Gastrocnemius medialis (tissue), 4 donors: ENCODE measurements around the gene NRG3. TPM values are rescaled to one million over a fixed set of nuclear protein-coding genes. Genes with fewer than 3 reads are reported as not detected.

Experiments used
- ATAC-seq, 2 donors: fragments of 150-250 bp; one replicate each; pipeline ENCODE4 v1.9.1; 2016
- DNase-seq, 2 donors: peaks; one replicate each; pipeline ENCODE4 v3.0.0-alpha.2; 2019
- H3K27ac ChIP-seq, 4 donors: fragments of 200-600 bp; sonication (generic); 1 replicate in 1 of 4; 2 replicates in 3 of 4; pipeline ENCODE4 v1.5.1; 2016 to 2018; ENCODE audit warnings: mild to moderate bottlenecking in 2 of 4, moderate library complexity in 1 of 4
- H3K27me3 ChIP-seq, 3 donors: fragments of 200-600 bp; sonication (generic) in 2 of 3; 1 replicate in 1 of 3; 2 replicates in 2 of 3; pipeline versions ENCODE4 v1.5.1 to v1.6.0; 2016 to 2019; ENCODE audit warnings: mild to moderate bottlenecking in 1 of 3, moderate library complexity in 1 of 3
- H3K36me3 ChIP-seq, 2 donors: fragments of 200-600 bp; sonication (generic) in 1 of 2; one replicate each; pipeline ENCODE4 v1.5.1; 2017 to 2018
- H3K4me1 ChIP-seq, 2 donors: fragments of 200-600 bp; sonication (generic) in 1 of 2; one replicate each; pipeline ENCODE4 v1.5.1; 2016 to 2017; ENCODE audit warnings: mild to moderate bottlenecking in 2 of 2
- H3K4me3 ChIP-seq, 4 donors: fragments of 200-600 bp; sonication (generic) in 3 of 4; 1 replicate in 1 of 4; 2 replicates in 3 of 4; pipeline ENCODE4 v1.5.1; 2016 to 2019; ENCODE audit warnings: mild to moderate bottlenecking in 2 of 4
- H3K9me3 ChIP-seq, 3 donors: fragments of 200-600 bp; sonication (generic) in 2 of 3; 1 replicate in 1 of 3; 2 replicates in 2 of 3; pipeline ENCODE4 v1.5.1; 2016 to 2019
- CTCF ChIP-seq, 5 experiments: fragments of 450-650 bp in 3 of 5; fragments of 200-600 bp in 2 of 5; sonication (generic) in 2 of 5; IDR thresholded peaks in 4 of 5; conservative IDR thresholded peaks in 1 of 5; 1 replicate in 4 of 5; 2 replicates in 1 of 5; pipeline ENCODE4 v1.5.1; 2016 to 2019; ENCODE audit warnings: antibody characterized with exemption in 5 of 5, mild to moderate bottlenecking in 3 of 5, moderate library complexity in 3 of 5
- POLR2A ChIP-seq, 2 donors: fragments of 450-650 bp; IDR thresholded peaks; one replicate each; pipeline ENCODE4 v1.6.1; 2017; ENCODE audit warnings: antibody characterized with exemption in 2 of 2, mild to moderate bottlenecking in 2 of 2, moderate library complexity in 2 of 2
- in situ Hi-C, 4 donors: fragments of 200-750 bp; cut with MboI; loops; one replicate each; pipeline versions ENCODE4 v1.15.0 to v1.8.0; 2017; ENCODE audit warnings: low sequenced_read_pairs in 4 of 4
- intact Hi-C: fragments of 100-400 bp; cut with DNase I; formaldehyde crosslinking; loops from one replicate; pipeline ENCODE4 v1.15.1; 2023; ENCODE audit warnings: low total_unique reads
- total RNA-seq, 4 donors: library from RNA; depleted of rRNA; stranded (reverse); fragments of >200 nt; gene quantifications; one replicate each; pipeline versions ENCODE4 v1.1.0 to v1.2.3, GENCODE V29; 2016

NRG3 gene
- total RNA-seq, 4 donors from 2014 or later: not detected

- in situ Hi-C loops: no loop called here
- DNase-seq (no peak), ATAC-seq (no peak)
- Histone ChIP-seq H3K9me3 (no peaks in the 10 kb centered on the region), H3K4me1 (no peaks in the 10 kb centered on the region), H3K36me3 (no peaks in the 10 kb centered on the region), H3K27ac (no peak overlapping the region), H3K27me3 (no peaks in the 10 kb centered on the region), H3K4me3 (no peak overlapping the region)
- TF ChIP-seq CTCF (IDR thresholded peaks at IDR 0.05 in 4 of 5, conservative IDR thresholded peaks at IDR 0.05 in 1 of 5) (no peak), POLR2A (IDR thresholded peaks at IDR 0.05) (no peak)
- intact Hi-C loops: no loop called here
Measured at GRCh38 chr10:82394987-82395386, 520.0 kb downstream of the NRG3 start.

- ATAC-seq (no peak), DNase-seq (no peak)
- in situ Hi-C loops (no loop called here), intact Hi-C loops (no loop called here)
- TF ChIP-seq CTCF (IDR thresholded peaks at IDR 0.05 in 4 of 5, conservative IDR thresholded peaks at IDR 0.05 in 1 of 5) (no peak), POLR2A (IDR thresholded peaks at IDR 0.05) (no peak)
- no peak overlapping the region for H3K4me3 ChIP-seq
- no peaks in the 10 kb centered on the region for H3K9me3 ChIP-seq
- H3K36me3 ChIP-seq: no peaks in the 10 kb centered on the region
- no peak overlapping the region for H3K27ac ChIP-seq
- H3K27me3 ChIP-seq: no peaks in the 10 kb centered on the region
- H3K4me1 ChIP-seq: no peaks in the 10 kb centered on the region
Measured at GRCh38 chr10:82396886-82397285, 521.9 kb downstream of the NRG3 start.

- no peak for DNase-seq
Measured at GRCh38 chr10:82397854-82398253, 522.9 kb downstream of the NRG3 start.

GRCh38 chr10:82399850-82400249 is 524.9 kb downstream of the NRG3 start:
- DNase-seq: no peak
- no peak overlapping the region for H3K27ac ChIP-seq
- H3K36me3 ChIP-seq: no peaks in the 10 kb centered on the region
- no peak for ATAC-seq
- no peak overlapping the region for H3K4me3 ChIP-seq
- intact Hi-C loops (no loop called here), in situ Hi-C loops (no loop called here)
- no peaks in the 10 kb centered on the region for H3K4me1 ChIP-seq
- H3K27me3 ChIP-seq: no peaks in the 10 kb centered on the region
- no peak for TF ChIP-seq POLR2A (IDR thresholded peaks at IDR 0.05)
- no peak for TF ChIP-seq CTCF (IDR thresholded peaks at IDR 0.05 in 4 of 5, conservative IDR thresholded peaks at IDR 0.05 in 1 of 5)
- no peaks in the 10 kb centered on the region for H3K9me3 ChIP-seq

More at GRCh38 chr10:82397854-82398253, 522.9 kb downstream of the NRG3 start:
- H3K4me1 ChIP-seq: no peaks in the 10 kb centered on the region
- ATAC-seq: no peak
- H3K27ac ChIP-seq: no peak overlapping the region
- H3K9me3 ChIP-seq: no peaks in the 10 kb centered on the region
- H3K4me3 ChIP-seq: no peak overlapping the region
- intact Hi-C loops: no loop called here
- no peaks in the 10 kb centered on the region for H3K27me3 ChIP-seq
- TF ChIP-seq POLR2A (IDR thresholded peaks at IDR 0.05) (no peak), CTCF (IDR thresholded peaks at IDR 0.05 in 4 of 5, conservative IDR thresholded peaks at IDR 0.05 in 1 of 5) (no peak)
- in situ Hi-C loops: no loop called here
- no peaks in the 10 kb centered on the region for H3K36me3 ChIP-seq

- Histone ChIP-seq H3K9me3 (no peaks in the 10 kb centered on the region), H3K36me3 (no peaks in the 10 kb centered on the region), H3K27ac (no peak overlapping the region), H3K4me1 (no peaks in the 10 kb centered on the region), H3K27me3 (no peaks in the 10 kb centered on the region), H3K4me3 (no peak overlapping the region)
- no peak for DNase-seq
- ATAC-seq: no peak
- intact Hi-C loops (no loop called here), in situ Hi-C loops (no loop called here)
- TF ChIP-seq POLR2A (IDR thresholded peaks at IDR 0.05) (no peak), CTCF (IDR thresholded peaks at IDR 0.05 in 4 of 5, conservative IDR thresholded peaks at IDR 0.05 in 1 of 5) (no peak)
Measured at GRCh38 chr10:82400841-82401240, 525.8 kb downstream of the NRG3 start.
